Neuronal stem cell (in vitro differentiated cells): Measurements from ENCODE around the gene SLCO3A1.

Experiments
- DNase-seq: peaks from one replicate; pipeline ENCODE4 v3.0.0-alpha.2; 2013; ENCODE audit warnings: low spot score
- H2AFZ ChIP-seq: one replicate; pipeline ENCODE4 v1.6.1; 2013; ENCODE audit warnings: mild to moderate bottlenecking, low read length, inconsistent platforms
- H2AK5ac ChIP-seq: 2 replicates; pipeline ENCODE4 v1.6.1; 2013; ENCODE audit warnings: low read depth, mild to moderate bottlenecking, inconsistent platforms, low read length, moderate library complexity, mixed read lengths
- H2BK120ac ChIP-seq: 2 replicates; pipeline ENCODE4 v1.6.1; 2013; ENCODE audit warnings: low read depth, mild to moderate bottlenecking, inconsistent platforms, low read length, moderate library complexity, mixed read lengths
- H2BK12ac ChIP-seq: one replicate; pipeline ENCODE4 v1.6.1; 2013; ENCODE audit warnings: low read length, inconsistent platforms
- H2BK15ac ChIP-seq: 2 replicates; pipeline ENCODE4 v1.6.1; 2013; ENCODE audit warnings: mild to moderate bottlenecking, low read length, inconsistent platforms, mixed read lengths
- H2BK5ac ChIP-seq: one replicate; pipeline ENCODE4 v1.6.1; 2013; ENCODE audit warnings: inconsistent platforms, mild to moderate bottlenecking, low read length, moderate library complexity
- H3K14ac ChIP-seq: one replicate; pipeline ENCODE4 v1.6.1; 2013; ENCODE audit warnings: low read length, inconsistent platforms
- H3K18ac ChIP-seq: 2 replicates; pipeline ENCODE4 v1.6.1; 2013; ENCODE audit warnings: low read length, inconsistent platforms
- H3K23ac ChIP-seq: 2 replicates; pipeline ENCODE4 v1.6.1; 2013; ENCODE audit warnings: low read depth, mild to moderate bottlenecking, mixed read lengths, low read length, inconsistent platforms; ENCODE audit not compliant: poor library complexity
- H3K27ac ChIP-seq: replicated peaks from 3 replicates; pipeline ENCODE4 v1.5.1; 2013; ENCODE audit warnings: low read length, inconsistent platforms
- H3K27me3 ChIP-seq, 3 experiments: 2 replicates each; pipeline ENCODE4 v1.6.1; 2013; ENCODE audit warnings: low read length in 3 of 3, mild to moderate bottlenecking in 2 of 3, inconsistent platforms in 1 of 3, low read depth in 1 of 3, mixed read lengths in 1 of 3, moderate library complexity in 1 of 3; ENCODE audit not compliant: control insufficient read depth in 3 of 3, insufficient read depth in 3 of 3
- H3K36me3 ChIP-seq, 2 donors: replicated peaks in 1 of 2; 2 replicates each; pipeline ENCODE4 v1.6.1; 2013; ENCODE audit warnings: low read length in 2 of 2; ENCODE audit not compliant: control insufficient read depth in 2 of 2, insufficient read depth in 2 of 2
- H3K4ac ChIP-seq: 2 replicates; pipeline ENCODE4 v1.6.1; 2013; ENCODE audit warnings: inconsistent platforms, mild to moderate bottlenecking, low read length, moderate library complexity
- H3K4me1 ChIP-seq, 2 donors: 1 replicate in 1 of 2; 2 replicates in 1 of 2; pipeline ENCODE4 v1.6.1; 2013; ENCODE audit warnings: low read length in 2 of 2, low read depth in 1 of 2; ENCODE audit not compliant: control insufficient read depth in 2 of 2, insufficient read depth in 1 of 2
- H3K4me2 ChIP-seq: one replicate; pipeline ENCODE4 v1.6.1; 2013; ENCODE audit warnings: mild to moderate bottlenecking, low read length, inconsistent platforms; ENCODE audit not compliant: insufficient read depth, poor library complexity, severe bottlenecking
- H3K4me3 ChIP-seq, 2 donors: 2 replicates each; pipeline ENCODE4 v1.5.1; 2013; ENCODE audit warnings: low read length in 2 of 2, mild to moderate bottlenecking in 2 of 2, inconsistent platforms in 1 of 2, moderate library complexity in 1 of 2
- H3K79me1 ChIP-seq: one replicate; pipeline ENCODE4 v1.6.1; 2013; ENCODE audit warnings: low read depth, mild to moderate bottlenecking, inconsistent platforms, low read length, moderate library complexity
- H3K9ac ChIP-seq: one replicate; pipeline ENCODE4 v1.6.1; 2013; ENCODE audit warnings: mild to moderate bottlenecking, low read depth, low read length, inconsistent platforms; ENCODE audit not compliant: poor library complexity
- H3K9me3 ChIP-seq, 2 donors: replicated peaks in 1 of 2; 2 replicates each; pipeline versions ENCODE3 to v1.6.1; 2013; ENCODE audit warnings: low read length in 2 of 2, mild to moderate bottlenecking in 2 of 2, inconsistent platforms in 1 of 2, low read depth in 1 of 2, mixed read lengths in 1 of 2, moderate library complexity in 1 of 2; ENCODE audit not compliant: control insufficient read depth in 2 of 2, insufficient read depth in 1 of 2
- H4K8ac ChIP-seq: one replicate; pipeline ENCODE4 v1.6.1; 2013; ENCODE audit warnings: low read depth, mild to moderate bottlenecking, inconsistent platforms, low read length, moderate library complexity
- H4K91ac ChIP-seq: one replicate; pipeline ENCODE4 v1.6.1; 2013; ENCODE audit warnings: low read length, low read depth, mild to moderate bottlenecking, inconsistent platforms; ENCODE audit not compliant: poor library complexity
- WGBS, 2 donors: extraction: QIAGEN DNeasy Blood & Tissue Kit; methylation state at CpG; one replicate each; pipeline ENCODE4 v1.1.7; 2013; ENCODE audit warnings: missing lambda C conversion rate in 2 of 2, mixed read lengths in 1 of 2; ENCODE audit not compliant: insufficient read length in 2 of 2, insufficient replicate concordance in 1 of 2; ENCODE audit errors: extremely low coverage in 2 of 2; 5-methylcytosine and 5-hydroxymethylcytosine counted together

SLCO3A1 gene

DNA sequence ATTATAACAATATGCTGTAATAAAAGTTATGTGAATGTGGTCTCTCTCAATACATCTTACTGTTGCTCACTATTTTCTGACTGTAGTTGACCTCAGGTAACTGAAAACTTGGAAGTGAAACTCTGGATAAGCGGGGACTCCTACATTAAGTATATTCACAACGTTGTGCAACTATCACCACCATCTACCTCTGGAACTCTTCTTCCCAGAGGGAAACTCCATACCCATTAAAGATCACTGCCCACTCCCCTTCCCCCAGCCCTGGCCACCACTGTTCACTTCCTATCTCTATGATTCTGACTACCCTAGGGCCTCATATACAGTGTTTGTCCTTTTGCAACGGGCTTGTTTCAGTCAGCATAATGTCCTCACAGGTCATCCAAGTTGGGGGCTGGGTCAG is 20.7 kb downstream of the SLCO3A1 start:
- H4K8ac ChIP-seq, result no peak overlapping the region
- H2AFZ ChIP-seq, result no peak overlapping the region
- no peak overlapping the region for H3K23ac ChIP-seq
- H3K27me3 ChIP-seq, result no peaks in the 10 kb centered on the region
- H3K4me2 ChIP-seq, result no peak overlapping the region
- WGBS, 2 donors, result no CpG with 5 or more reads among the region's 3 CpGs
- H3K14ac ChIP-seq, result no peak overlapping the region
- no peaks in the 10 kb centered on the region for H3K9me3 ChIP-seq
- no peak overlapping the region for H3K18ac ChIP-seq
- H3K4me1 ChIP-seq, result peaks cover 0 to 1% of the 10 kb centered on the region in 2 donors
- no peak overlapping the region for H2BK15ac ChIP-seq
- H3K9ac ChIP-seq, result no peak overlapping the region
- H4K91ac ChIP-seq, result no peak overlapping the region
- H3K79me1 ChIP-seq, result no peaks in the 10 kb centered on the region
- no peak overlapping the region for H2AK5ac ChIP-seq
- H3K27ac ChIP-seq, result no peak overlapping the region
- H3K36me3 ChIP-seq, result no peaks in the 10 kb centered on the region
- no peak overlapping the region for H2BK120ac ChIP-seq
- H3K4me3 ChIP-seq, result no peak overlapping the region
- no peak for DNase-seq
- H2BK5ac ChIP-seq, result no peak overlapping the region
- H3K4ac ChIP-seq, result no peak overlapping the region
- H2BK12ac ChIP-seq, result no peak overlapping the region

DNA sequence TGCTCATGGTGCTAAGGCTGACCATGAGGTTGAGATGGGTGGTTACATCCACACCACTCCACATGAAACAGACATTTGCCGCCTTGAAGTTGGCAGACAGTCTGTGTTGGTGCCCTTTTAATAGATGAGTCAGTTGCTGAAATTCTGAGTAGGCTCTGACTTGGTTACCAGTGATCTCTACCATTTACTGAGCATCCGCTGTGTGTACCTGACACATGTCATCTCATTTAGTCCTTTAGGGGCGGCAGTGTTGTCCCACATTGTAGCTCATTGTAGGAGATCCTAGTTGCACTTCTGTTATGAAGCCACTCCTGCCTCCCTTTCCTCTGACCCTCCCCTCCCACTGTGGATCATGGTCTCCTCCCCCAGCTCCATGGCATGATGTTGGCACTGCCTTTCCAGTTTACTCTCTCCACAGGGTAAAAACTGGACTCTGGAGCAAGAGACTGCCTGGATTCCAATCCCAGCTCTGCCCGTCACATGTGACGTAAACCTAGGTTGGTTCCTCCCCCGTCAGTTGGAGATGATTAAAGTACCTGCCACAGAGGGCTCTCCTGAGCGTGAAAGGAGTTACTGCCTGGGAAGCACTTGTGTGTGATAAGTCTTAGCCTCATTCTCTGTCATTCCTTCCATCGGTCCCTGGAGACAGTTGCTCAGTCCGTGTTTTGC is 21.6 kb downstream of the SLCO3A1 start:
- H2AK5ac ChIP-seq, result no peak overlapping the region

DNA sequence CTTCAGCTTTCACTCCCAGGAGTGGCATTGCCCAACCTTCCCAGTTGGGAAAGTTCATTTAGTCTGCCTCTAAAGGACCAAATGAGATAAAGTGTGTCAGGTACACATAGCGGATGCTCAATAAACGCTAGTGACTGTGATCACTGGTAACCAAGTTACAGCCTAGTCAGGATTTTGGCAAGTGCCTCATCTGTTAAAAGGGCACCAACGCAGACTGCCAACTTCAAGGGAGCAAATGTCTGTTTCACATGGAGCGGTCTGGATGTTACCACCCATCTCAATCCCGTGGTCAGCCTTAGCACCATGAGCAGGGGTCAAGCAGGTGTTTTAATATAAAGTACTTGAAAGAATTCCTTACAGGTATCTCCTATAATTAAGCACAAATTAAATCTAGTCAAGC is 22.7 kb downstream of the SLCO3A1 start:
- Histone ChIP-seq H2BK15ac (no peak overlapping the region), H2BK5ac (no peak overlapping the region), H3K4ac (no peak overlapping the region), H3K23ac (no peak overlapping the region), H4K8ac (no peak overlapping the region), H3K4me1 (peaks cover 0 to 1% of the 10 kb centered on the region in 2 donors), H3K9ac (no peak overlapping the region), H3K4me2 (no peak overlapping the region), H2AK5ac (no peak overlapping the region), H2BK12ac (no peak overlapping the region), H3K9me3 (no peaks in the 10 kb centered on the region), H3K27me3 (no peaks in the 10 kb centered on the region), H3K4me3 (no peak overlapping the region), H3K18ac (no peak overlapping the region), H2BK120ac (no peak overlapping the region), H3K27ac (no peak overlapping the region), H3K14ac (no peak overlapping the region), H2AFZ (no peak overlapping the region), H3K36me3 (no peaks in the 10 kb centered on the region), H3K79me1 (no peaks in the 10 kb centered on the region), H4K91ac (no peak overlapping the region)
- DNase-seq, result no peak
- WGBS, 2 donors, result no CpG with 5 or more reads among the region's 5 CpGs

More for the DNA sequence above, 21.6 kb downstream of the SLCO3A1 start:
- no peak overlapping the region for H3K4me2 ChIP-seq
- H3K4me3 ChIP-seq, result no peak overlapping the region
- no peak overlapping the region for H2BK15ac ChIP-seq
- H3K79me1 ChIP-seq, result no peaks in the 10 kb centered on the region
- H3K18ac ChIP-seq, result no peak overlapping the region
- H3K4ac ChIP-seq, result no peak overlapping the region
- no peak overlapping the region for H3K27ac ChIP-seq
- WGBS, 2 donors, result no CpG with 5 or more reads among the region's 9 CpGs
- no peak overlapping the region for H3K14ac ChIP-seq
- H4K8ac ChIP-seq, result no peak overlapping the region
- no peak for DNase-seq
- H3K4me1 ChIP-seq, result peaks cover 0 to 1% of the 10 kb centered on the region in 2 donors
- H2AFZ ChIP-seq, result no peak overlapping the region
- no peak overlapping the region for H3K23ac ChIP-seq
- no peak overlapping the region for H4K91ac ChIP-seq
- no peaks in the 10 kb centered on the region for H3K27me3 ChIP-seq
- no peaks in the 10 kb centered on the region for H3K9me3 ChIP-seq
- H3K9ac ChIP-seq, result no peak overlapping the region
- no peak overlapping the region for H2BK12ac ChIP-seq
- H3K36me3 ChIP-seq, result no peaks in the 10 kb centered on the region
- H2BK120ac ChIP-seq, result no peak overlapping the region
- no peak overlapping the region for H2BK5ac ChIP-seq

DNA sequence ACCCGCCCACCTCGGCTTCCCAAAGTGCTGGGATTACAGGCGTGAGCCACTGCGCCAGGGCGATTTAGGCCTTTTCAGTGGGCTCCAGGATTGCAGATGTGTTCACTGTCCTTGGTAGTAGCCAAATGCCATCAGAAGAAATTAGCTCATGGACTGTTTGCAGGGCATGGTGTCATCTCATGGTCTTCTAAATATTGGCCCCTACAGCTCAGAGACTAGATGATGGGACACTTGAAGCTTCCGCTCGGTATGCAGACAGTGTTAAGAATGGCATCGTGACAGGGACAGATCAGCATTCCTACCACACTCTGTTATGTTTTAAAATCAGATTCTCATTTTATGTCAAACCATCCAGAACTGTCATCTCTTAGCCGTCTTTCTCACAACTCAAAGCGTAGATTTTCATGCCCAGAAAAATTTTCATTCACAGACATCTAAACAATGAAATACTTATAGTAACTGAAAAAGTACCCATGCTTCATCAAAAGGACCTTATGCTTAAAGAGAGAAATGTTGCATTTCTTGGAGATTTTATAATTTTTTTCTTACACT is 24.9 kb downstream of the SLCO3A1 start:
- no CpG with 5 or more reads among the region's 10 CpGs for WGBS, 2 donors
- H3K79me1 ChIP-seq, result no peaks in the 10 kb centered on the region
- no peaks in the 10 kb centered on the region for H3K36me3 ChIP-seq
- no peak overlapping the region for H4K91ac ChIP-seq
- no peak overlapping the region for H4K8ac ChIP-seq
- H3K9ac ChIP-seq, result no peak overlapping the region
- DNase-seq, result no peak
- peaks cover 0 to 7% of the 10 kb centered on the region in 2 donors for H3K4me1 ChIP-seq
- no peak overlapping the region for H2BK12ac ChIP-seq
- no peak overlapping the region for H2AFZ ChIP-seq
- no peak overlapping the region for H2BK120ac ChIP-seq
- H3K4me3 ChIP-seq, result no peak overlapping the region
- no peak overlapping the region for H3K14ac ChIP-seq
- H3K4ac ChIP-seq, result no peak overlapping the region
- H3K27me3 ChIP-seq, result no peaks in the 10 kb centered on the region
- H3K18ac ChIP-seq, result no peak overlapping the region
- H2BK5ac ChIP-seq, result no peak overlapping the region
- no peak overlapping the region for H3K27ac ChIP-seq
- H2AK5ac ChIP-seq, result no peak overlapping the region
- H3K9me3 ChIP-seq, result no peaks in the 10 kb centered on the region
- H2BK15ac ChIP-seq, result no peak overlapping the region
- no peak overlapping the region for H3K4me2 ChIP-seq
- H3K23ac ChIP-seq, result no peak overlapping the region
